Measurements from ENCODE around the gene TP53I13. TPM values are rescaled to one million over a fixed set of nuclear protein-coding genes. Genes with fewer than 3 reads are reported as not detected.

TP53I13 gene
- total and polyA plus RNA-seq, 2 of the 13 experiments (the other 11 are each of a cell fraction or from before 2014, with no cell fraction given): 16.9 to 25.7 TPM

- FAIRE-seq: no peak
- H3K9ac ChIP-seq (ENCODE audit: insufficient read depth, low read depth, low read length): no peak overlapping the region
- no peak for DNase-seq (ENCODE audit: low spot score)
- H3K9me3 ChIP-seq (ENCODE audit: low read length): no peaks in the 10 kb centered on the region
- no peaks in the 10 kb centered on the region for H3K79me2 ChIP-seq (ENCODE audit: insufficient read depth, low read length)
- ChIA-PET CTCF (ENCODE audit: low intra/inter-chr PET ratio, low total read pairs) (no interaction called here), POLR2A (no interaction called here)
- peaks cover 44% of the 10 kb centered on the region for H3K4me1 ChIP-seq (ENCODE audit: insufficient read depth, low read length)
- no peak overlapping the region for H3K4me2 ChIP-seq (ENCODE audit: low read depth, low read length)
- H3K4me3 ChIP-seq (replicated peaks in 1 of 3; ENCODE audit: insufficient read depth in 1 of 3, low read depth in 2 of 3, low read length in 3 of 3): no peak overlapping the region
- intact Hi-C loops (cut with micrococcal nuclease; ENCODE audit: unreplicated experiment) (no loop called here), in situ Hi-C loops (cut with HindIII; ENCODE audit: extremely low pct_ligation_motif_present, low pct_unique_long_range_greater_than_20kb) (no loop called here)
- no peak overlapping the region for H3K27ac ChIP-seq (ENCODE audit: extremely low read length, insufficient read depth, low read length)
- no peaks in the 10 kb centered on the region for H4K20me1 ChIP-seq (ENCODE audit: insufficient read depth, low read length)
- TF ChIP-seq, protein P1, sequence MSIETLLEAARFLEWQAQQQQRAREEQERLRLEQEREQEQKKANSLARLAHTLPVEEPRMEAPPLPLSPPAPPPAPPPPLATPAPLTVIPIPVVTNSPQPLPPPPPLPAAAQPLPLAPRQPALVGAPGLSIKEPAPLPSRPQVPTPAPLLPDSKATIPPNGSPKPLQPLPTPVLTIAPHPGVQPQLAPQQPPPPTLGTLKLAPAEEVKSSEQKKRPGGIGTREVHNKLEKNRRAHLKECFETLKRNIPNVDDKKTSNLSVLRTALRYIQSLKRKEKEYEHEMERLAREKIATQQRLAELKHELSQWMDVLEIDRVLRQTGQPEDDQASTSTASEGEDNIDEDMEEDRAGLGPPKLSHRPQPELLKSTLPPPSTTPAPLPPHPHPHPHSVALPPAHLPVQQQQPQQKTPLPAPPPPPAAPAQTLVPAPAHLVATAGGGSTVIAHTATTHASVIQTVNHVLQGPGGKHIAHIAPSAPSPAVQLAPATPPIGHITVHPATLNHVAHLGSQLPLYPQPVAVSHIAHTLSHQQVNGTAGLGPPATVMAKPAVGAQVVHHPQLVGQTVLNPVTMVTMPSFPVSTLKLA (IDR thresholded peaks at IDR 0.05): peak; percentile 82
- TF ChIP-seq PHF8 (CRISPR knock-in tag; IDR thresholded peaks at IDR 0.05): no peak
- no peak for ATAC-seq
- no TSS peak for BruUV-seq (replicated peaks)
- 84% methylated on average over 12 of the region's 12 CpGs for WGBS (ENCODE audit: low lambda C conversion rate)
- peaks cover 6 to 33% of the 10 kb centered on the region in 2 experiments for H3K27me3 ChIP-seq (ENCODE audit: control insufficient read depth in 1 of 2, insufficient read depth in 2 of 2, low read length in 2 of 2)
- H3K36me3 ChIP-seq (replicated peaks in 1 of 2; ENCODE audit: control insufficient read depth in 1 of 2, insufficient read depth in 2 of 2, low read length in 2 of 2): no peaks in the 10 kb centered on the region
- no peak overlapping the region for H2AFZ ChIP-seq (ENCODE audit: low read length)
Observed at GRCh38 chr17:29612094-29612403, 43.5 kb downstream of the TP53I13 start.

GRCh38 chr17:29612404-29613280 is 44.1 kb downstream of the TP53I13 start:
- H3K4me1 ChIP-seq (ENCODE audit: insufficient read depth, low read length): peaks cover 49% of the 10 kb centered on the region
- peak overlapping the region; percentile 97 for H3K4me2 ChIP-seq (ENCODE audit: low read depth, low read length)
- H3K9ac ChIP-seq (ENCODE audit: insufficient read depth, low read depth, low read length): no peak overlapping the region
- no peaks in the 10 kb centered on the region for H4K20me1 ChIP-seq (ENCODE audit: insufficient read depth, low read length)
- H3K27me3 ChIP-seq (ENCODE audit: control insufficient read depth in 1 of 2, insufficient read depth in 2 of 2, low read length in 2 of 2): peaks cover 4 to 39% of the 10 kb centered on the region in 2 experiments; a peak in 4 of 5 replicates
- POLR2A ChIA-PET: interaction anchor here (1.0 to 1.1 kb wide), 2 partner anchors 21 to 45 kb away, joined by 3 read pairs; no protein-coding TSS in a partner anchor
- H3K36me3 ChIP-seq (replicated peaks in 1 of 2; ENCODE audit: control insufficient read depth in 1 of 2, insufficient read depth in 2 of 2, low read length in 2 of 2): no peaks in the 10 kb centered on the region
- no peaks in the 10 kb centered on the region for H3K9me3 ChIP-seq (ENCODE audit: low read length)
- no peaks in the 10 kb centered on the region for H3K79me2 ChIP-seq (ENCODE audit: insufficient read depth, low read length)
- H2AFZ ChIP-seq (ENCODE audit: low read length): no peak overlapping the region
- FAIRE-seq (no peak), ATAC-seq (no peak), DNase-seq (ENCODE audit: low spot score) (no peak)
- peak; percentile 98 for TF ChIP-seq ZBTB33 (CRISPR knock-in tag; IDR thresholded peaks at IDR 0.05)
- TF ChIP-seq RXRA (CRISPR knock-in tag; IDR thresholded peaks at IDR 0.05): 0 out of 2 replicates have a peak, but pooled peaks have one; percentile 3
- no peak for TF ChIP-seq BORCS8-MEF2B (CRISPR knock-in tag; IDR thresholded peaks at IDR 0.05)
- TF ChIP-seq SOX13 (IDR thresholded peaks at IDR 0.05): no peak
- TF ChIP-seq SOX13 (CRISPR knock-in tag; conservative IDR thresholded peaks at IDR 0.05 in 1 of 2, IDR thresholded peaks at IDR 0.05 in 1 of 2): no peak
- in situ Hi-C loops (cut with HindIII; ENCODE audit: extremely low pct_ligation_motif_present, low pct_unique_long_range_greater_than_20kb) (no loop called here), intact Hi-C loops (cut with micrococcal nuclease; ENCODE audit: unreplicated experiment) (no loop called here)
- CTCF ChIA-PET (ENCODE audit: low intra/inter-chr PET ratio, low total read pairs): interaction anchor here (2.3 kb wide), 1 partner anchor 33 kb away, joined by 13 read pairs; no protein-coding TSS in a partner anchor
- peak overlapping the region in 2 of 3 experiments; percentile 43 to 75; a peak in 2 of 6 replicates for H3K4me3 ChIP-seq (replicated peaks in 1 of 3; ENCODE audit: insufficient read depth in 1 of 3, low read depth in 2 of 3, low read length in 3 of 3)
- 94% methylated on average over 34 of the region's 85 CpGs for WGBS (ENCODE audit: low lambda C conversion rate)
- no peak overlapping the region for H3K27ac ChIP-seq (ENCODE audit: extremely low read length, insufficient read depth, low read length)
- no TSS peak for BruUV-seq (replicated peaks)

Data from HepG2 (cell line).